GM21515 (cell line): ENCODE data around the gene S100A4.

ENCODE experiments used
- ATAC-seq: cut with Tn5 transposase; IDR thresholded peaks from one replicate; pipeline ENCODE4 v1.9.1; 2021; ENCODE audit not compliant: unreplicated experiment

Gene S100A4

DNA sequence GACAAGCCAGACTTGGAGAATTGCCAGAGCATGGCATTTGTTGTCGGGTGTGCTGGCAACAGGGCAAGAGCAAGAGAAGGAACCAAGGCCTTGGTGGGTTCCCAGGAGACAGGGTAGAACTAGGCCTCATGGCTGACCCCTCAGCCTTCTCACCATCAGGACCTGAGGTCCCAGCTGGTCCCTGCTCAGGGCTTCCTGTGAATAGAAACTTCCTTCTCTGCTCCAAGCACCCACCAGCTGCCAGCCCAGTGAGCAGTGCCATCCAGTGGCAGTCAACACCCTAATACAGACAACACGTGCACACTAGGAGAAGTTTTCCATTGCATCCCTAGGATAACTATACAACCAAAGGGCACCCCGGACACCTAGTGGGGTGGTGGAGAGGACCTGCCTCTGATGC lies 32.6 kb downstream of the S100A4 start:
- no peak for ATAC-seq

DNA sequence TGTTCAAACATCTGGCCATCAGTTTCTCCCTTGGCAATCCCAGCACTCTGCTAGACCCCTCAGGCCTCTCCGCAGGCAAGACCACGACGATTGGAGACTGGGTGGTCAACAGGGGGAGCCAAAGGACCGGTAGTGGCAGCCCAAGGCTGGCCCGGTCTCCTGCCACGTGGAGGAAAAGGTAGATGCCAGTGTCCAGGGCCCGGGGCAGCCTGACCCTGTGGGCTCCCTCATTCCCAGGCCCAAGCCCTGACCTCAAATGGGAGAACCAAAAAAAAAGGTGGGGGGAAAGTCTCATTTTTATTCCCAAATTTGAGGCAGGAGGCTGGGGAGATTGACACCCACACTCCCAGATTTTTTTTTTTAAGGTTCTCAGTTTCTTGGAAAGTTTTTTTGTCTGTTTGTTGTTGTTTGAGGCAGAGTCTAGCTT lies 34.6 kb downstream of the S100A4 start:
- no peak for ATAC-seq

DNA sequence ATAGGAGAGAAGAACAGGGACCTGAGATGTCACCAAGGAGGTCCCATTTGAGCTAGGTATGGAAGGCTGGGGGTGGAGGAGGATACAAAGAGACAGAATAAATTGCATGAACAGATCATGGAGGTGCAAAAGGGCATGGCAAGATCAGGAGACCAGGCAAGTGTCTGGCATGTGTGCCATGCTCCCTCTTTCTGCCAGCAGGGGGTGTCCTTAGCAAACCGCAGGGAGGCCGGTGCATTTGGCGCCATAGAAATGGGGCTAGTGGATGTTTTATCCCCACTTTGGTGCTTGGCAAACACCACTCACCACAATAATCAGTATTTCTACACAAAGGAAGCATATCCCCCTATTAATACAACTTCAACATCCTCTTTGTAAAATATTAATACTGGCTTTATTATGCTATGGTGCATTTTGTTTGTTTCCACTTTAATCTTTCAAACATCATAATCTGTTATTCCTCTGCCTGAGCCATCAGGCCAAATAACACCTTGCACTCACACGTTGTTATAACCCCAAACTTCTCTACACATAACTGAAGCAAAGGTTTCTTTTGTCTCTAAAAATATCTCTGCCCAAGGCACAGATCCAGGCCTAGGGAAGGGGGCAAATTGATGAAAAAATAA lies 35.8 kb downstream of the S100A4 start:
- ATAC-seq = no peak

DNA sequence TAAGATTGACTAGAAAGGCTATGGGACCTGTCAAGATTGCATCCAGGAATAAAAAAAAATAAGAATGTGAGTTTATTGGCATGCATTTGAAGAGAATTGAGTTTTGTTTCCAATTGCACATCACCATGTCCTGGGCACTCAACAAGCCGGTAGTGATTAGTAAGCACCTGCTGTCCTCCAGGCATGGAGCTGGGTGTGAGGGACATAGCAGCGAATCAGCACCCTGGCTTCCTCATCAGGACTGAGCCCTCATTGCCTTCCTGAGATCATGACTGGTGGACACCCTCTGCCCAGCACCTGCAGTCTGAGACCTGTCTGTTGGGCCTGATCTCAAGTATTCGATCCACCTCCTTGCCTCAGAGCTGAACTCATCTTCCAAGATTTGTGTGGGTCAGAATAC lies 36.6 kb downstream of the S100A4 start:
- no peak for ATAC-seq

DNA sequence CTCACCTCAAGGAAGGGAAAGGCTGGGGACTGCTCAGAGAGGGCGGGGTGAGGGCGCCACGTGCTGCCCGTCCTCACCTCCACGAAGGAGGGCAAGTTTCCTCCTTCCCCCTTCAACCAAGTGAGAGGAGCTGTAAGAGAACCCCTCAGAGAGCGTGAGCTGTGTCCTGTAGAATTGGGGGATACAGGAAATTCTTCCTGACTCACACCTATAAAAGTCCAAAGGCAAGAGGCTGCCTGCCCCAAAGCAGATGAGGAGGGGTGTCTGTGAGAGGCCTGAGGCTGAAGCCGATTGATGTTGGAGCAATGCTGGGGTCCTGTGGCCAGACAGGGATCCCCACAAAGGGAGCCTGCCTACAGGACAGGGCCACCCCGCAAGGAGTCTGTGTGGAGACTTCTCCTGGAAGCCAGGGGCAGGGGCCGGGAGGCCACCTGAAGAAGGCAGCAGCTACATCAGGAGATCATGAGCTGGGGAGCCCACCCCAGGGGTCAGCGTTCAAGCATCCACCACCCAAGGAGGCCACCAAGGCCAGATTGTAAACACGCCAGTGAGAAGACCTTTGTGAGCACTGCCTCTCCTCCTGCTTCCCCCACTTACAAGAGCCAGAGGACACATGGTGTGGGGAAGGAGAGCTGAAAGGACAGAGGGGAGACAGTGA lies 37.6 kb downstream of the S100A4 start:
- ATAC-seq = no peak

DNA sequence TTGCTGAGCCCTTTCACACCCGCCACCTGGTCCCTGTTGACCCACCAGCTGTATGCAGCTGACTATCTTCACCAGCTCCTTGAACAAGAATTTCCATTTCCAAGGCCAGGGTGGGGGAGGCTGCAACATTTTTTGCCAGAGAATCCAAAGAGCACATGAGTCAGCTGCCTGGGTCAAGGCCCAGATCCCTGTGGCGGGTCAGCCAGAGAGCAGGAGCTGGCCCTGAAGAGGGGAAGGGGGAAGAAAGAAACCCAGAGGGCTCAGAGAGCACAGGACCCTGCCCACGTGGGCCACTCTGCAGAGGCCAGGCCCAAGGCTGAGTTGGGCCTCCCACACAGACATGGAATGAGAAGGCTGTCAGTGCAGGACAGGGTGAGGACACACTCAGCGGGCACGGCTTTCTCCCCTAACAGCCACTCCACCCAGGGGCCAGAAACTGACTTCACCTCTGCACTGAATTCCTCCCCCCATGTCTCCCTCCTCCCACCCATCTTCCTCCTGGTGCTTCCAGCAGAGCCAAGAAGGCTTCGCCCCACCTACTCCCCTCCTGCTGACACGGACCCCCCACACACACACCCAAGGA lies 38.7 kb downstream of the S100A4 start:
- no peak for ATAC-seq

DNA sequence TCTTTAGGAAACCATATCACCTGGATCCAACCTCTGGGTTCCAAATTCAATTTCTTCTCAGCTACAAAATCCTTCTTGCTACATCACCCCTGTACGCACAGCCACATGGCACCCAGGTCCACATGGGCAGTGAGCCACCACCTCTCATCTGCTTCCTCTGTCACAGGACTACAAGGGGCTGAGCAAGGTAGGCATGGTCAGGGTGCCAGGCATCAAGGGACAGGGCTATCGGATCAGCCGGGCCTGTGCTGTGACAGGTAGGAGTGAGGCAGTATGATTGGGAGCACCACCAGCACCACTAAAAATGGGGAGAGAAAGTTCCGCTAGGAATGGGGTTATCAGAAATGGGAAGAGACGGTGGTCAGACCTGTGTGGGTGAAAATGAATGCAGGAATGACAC lies 39.2 kb downstream of the S100A4 start:
- ATAC-seq = no peak

DNA sequence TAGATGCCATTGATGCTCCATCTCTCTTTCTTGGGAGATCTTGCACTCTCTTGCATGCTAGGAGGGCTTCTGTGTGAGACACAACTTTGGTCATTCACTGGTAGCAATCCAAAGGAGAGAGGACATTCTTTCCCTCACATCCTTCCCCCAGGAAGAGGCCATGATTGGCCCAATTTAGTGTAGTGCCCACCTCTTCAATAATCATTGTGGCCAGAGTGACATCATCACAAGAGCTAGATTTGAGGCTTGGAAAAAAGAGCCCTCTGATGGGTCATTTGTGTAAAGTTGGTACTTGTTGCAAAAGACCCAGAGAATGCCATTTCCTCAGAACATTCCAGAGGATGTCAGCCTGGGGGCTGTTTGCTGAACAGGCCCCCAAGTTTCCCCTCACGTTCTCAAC lies 40.0 kb downstream of the S100A4 start:
- no peak for ATAC-seq

DNA sequence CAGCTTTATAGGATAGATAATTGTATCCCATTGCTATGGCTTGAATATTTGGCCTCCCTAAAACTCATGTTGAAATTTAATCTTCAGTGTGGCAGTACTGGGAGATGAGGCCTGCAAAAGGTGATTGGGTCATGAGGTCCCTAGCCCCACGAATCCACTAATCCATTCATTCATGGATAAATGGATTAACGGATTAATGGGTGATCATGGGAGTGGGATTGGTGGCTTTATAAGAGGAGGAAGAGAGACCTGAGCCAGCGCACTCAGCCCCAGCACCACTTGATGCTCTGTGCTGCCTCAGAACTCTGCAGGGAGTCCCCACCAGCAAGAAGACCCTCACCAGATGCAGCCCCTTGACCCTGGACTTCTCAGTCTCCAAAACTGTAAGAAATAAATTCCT lies 41.8 kb downstream of the S100A4 start:
- no peak for ATAC-seq

DNA sequence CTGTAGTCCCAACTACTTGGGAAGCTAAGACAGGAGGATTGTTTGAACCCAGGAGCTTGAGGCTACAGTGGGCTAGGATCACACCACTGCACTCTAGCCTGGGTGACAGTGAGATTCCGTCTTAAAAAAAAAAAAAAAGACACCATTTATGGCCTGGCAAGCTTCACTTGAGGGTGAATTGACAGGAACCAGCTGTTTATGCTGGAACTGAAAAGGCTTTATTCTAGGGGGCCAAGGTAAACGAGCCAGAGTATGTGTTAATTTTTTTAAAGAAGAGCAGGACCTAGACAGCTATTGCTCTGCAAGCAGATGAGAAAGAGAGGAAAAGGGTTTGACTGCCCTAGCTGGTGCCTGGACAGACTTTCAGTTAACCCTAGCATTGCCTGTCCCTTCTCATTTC lies 46.9 kb downstream of the S100A4 start:
- ATAC-seq = no peak

DNA sequence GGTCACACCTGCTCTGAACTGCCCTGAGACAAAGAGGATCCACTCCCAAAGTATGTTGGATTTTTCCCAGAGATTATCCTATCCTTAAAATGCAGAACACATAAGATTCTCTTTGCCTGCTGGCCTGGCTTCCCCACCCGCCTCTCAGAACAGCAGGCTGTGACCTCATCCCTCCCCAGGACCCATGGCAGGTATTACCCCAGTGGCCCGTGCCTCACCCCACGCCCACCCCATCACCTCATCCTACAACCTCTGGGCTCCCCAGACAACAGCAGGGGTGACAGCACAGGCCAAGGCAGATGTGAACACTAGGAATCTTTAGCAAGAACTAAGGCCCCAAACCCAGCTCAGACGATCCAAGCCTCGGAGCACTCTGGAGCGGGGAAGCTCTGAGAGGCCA lies 50.1 kb downstream of the S100A4 start:
- no peak for ATAC-seq

DNA sequence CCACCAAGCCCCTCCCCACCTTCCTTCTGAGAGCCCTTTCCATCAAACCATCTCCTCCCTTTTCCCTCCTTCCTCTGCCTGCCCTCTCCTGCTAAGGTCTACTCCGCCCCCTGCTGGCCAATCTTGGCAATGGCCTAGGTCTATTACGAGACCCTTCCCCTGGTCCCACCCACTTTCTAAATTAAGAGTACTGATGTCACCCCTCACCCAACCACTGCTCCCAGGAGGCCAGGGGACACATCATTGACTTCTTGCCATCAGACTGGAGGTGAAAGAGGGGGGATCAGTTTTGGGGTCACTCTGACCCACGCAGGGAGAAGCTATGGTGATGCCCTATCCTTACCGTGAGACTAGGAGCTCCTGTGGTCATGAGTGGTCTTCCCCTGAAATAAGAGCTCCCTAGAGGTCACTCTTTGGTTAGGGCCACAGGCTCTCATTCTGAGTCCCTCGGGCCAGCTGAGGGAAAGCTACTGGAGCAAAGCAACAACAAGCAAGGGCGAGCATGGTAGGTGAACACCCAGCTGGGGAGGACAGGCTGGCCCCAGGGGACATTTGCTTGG lies 50.5 kb downstream of the S100A4 start:
- ATAC-seq = no peak
